ENCODE measurements around the gene BEND4. TPM values are rescaled to one million over a fixed set of nuclear protein-coding genes. Genes with fewer than 3 reads are reported as not detected.

Gene BEND4
- polyA plus RNA-seq, 4 donors, result 0.80 to 1.6 (median 0.98) TPM

- no peak for DNase-seq (ENCODE audit: low read depth in 4 of 4, low spot score in 3 of 4)
These were observed 32.6 kb downstream of the BEND4 start for GRCh38 chr4:42119886-42120285.

- no peak for DNase-seq (ENCODE audit: low read depth in 4 of 4, low spot score in 3 of 4)
These were observed 39.6 kb downstream of the BEND4 start for GRCh38 chr4:42112846-42113245.

- no peak for DNase-seq (ENCODE audit: low read depth in 4 of 4, low spot score in 3 of 4)
These were observed 47.9 kb downstream of the BEND4 start for GRCh38 chr4:42104521-42104920.

- DNase-seq (ENCODE audit: low read depth in 4 of 4, low spot score in 3 of 4), result no peak
These were observed 50.9 kb downstream of the BEND4 start for GRCh38 chr4:42101446-42101975.

GRCh38 chr4:42088386-42088785 is 64.1 kb downstream of the BEND4 start:
- DNase-seq (ENCODE audit: low read depth in 4 of 4, low spot score in 3 of 4), result no peak

GRCh38 chr4:42083816-42084215 is 68.6 kb downstream of the BEND4 start:
- DNase-seq (ENCODE audit: low read depth in 4 of 4, low spot score in 3 of 4), result no peak

GRCh38 chr4:42080306-42080705 is 72.1 kb downstream of the BEND4 start:
- DNase-seq (ENCODE audit: low read depth in 4 of 4, low spot score in 3 of 4), result peak in 2 of 4 donors; percentile 18 to 22

- no peak for DNase-seq (ENCODE audit: low read depth in 4 of 4, low spot score in 3 of 4)
These were observed 74.2 kb downstream of the BEND4 start for GRCh38 chr4:42078184-42078801.

- no peak for DNase-seq (ENCODE audit: low read depth in 4 of 4, low spot score in 3 of 4)
These were observed 78.2 kb downstream of the BEND4 start for GRCh38 chr4:42074294-42074693.

GRCh38 chr4:42070463-42070862 is 82.0 kb downstream of the BEND4 start:
- no peak for DNase-seq (ENCODE audit: low read depth in 4 of 4, low spot score in 3 of 4)

GRCh38 chr4:42067264-42067663 is 85.2 kb downstream of the BEND4 start:
- no peak for DNase-seq (ENCODE audit: low read depth in 4 of 4, low spot score in 3 of 4)

GRCh38 chr4:42066402-42066801 is 86.1 kb downstream of the BEND4 start:
- DNase-seq (ENCODE audit: low read depth in 4 of 4, low spot score in 3 of 4), result no peak

Other genes with a start within 250 kb of the BEND4 start
- gene TMEM33, start 217.2 kb downstream of the BEND4 start, polyA plus RNA-seq (ENCODE audit: insufficient read length in 4 of 4), result 10 to 100 TPM; 43.2 to 54.5 (median 51.2) TPM
- under 1 TPM; 0.10 to 0.19 (median 0.15) TPM for gene DCAF4L1, start 170.9 kb downstream of the BEND4 start, polyA plus RNA-seq (ENCODE audit: insufficient read length in 4 of 4)
- gene SLC30A9, start 162.1 kb downstream of the BEND4 start, polyA plus RNA-seq (ENCODE audit: insufficient read length in 4 of 4), result 100 to 1,000 TPM in 3 of 4 donors, 10 to 100 TPM in 1; 97.5 to 127 (median 123) TPM
- 100 to 1,000 TPM in 3 of 4 donors, 10 to 100 TPM in 1; 64.6 to 122 (median 103) TPM for gene SHISA3, start 244.8 kb upstream of the BEND4 start, polyA plus RNA-seq (ENCODE audit: insufficient read length in 4 of 4)

Measured in right renal pelvis (tissue), 4 donors.